HK-2 (cell line): Measurements from ENCODE around the gene BICDL2.
"Not testable (repeated sequence)": the region's sequence is repeated elsewhere in the genome, so short reads cannot be mapped to it uniquely, and the experiment has no call there.

Source experiments
- DNase-seq: peaks from one replicate; pipeline ENCODE4 v3.0.0-alpha.2; 2018; ENCODE audit not compliant: unreplicated experiment

The BICDL2 gene

GRCh38 chr16:3065069-3065741 lies 28.5 kb upstream of the BICDL2 start, which contains the start of gene IL32:
IL32 (plus strand) TSS chr16:3065640; CDS start chr16:3065812, 172 bp downstream.
- peak; percentile 76 for DNase-seq

GRCh38 chr16:3063625-3064386 lies 27.1 kb upstream of the BICDL2 start:
- no peak for DNase-seq

- DNase-seq: no peak
Measured at GRCh38 chr16:3062553-3062952, 25.8 kb upstream of the BICDL2 start.

GRCh38 chr16:3060339-3061127 lies 23.8 kb upstream of the BICDL2 start:
- no peak for DNase-seq

- DNase-seq: no peak
Measured at GRCh38 chr16:3059723-3060242, 23.0 kb upstream of the BICDL2 start.

- peak; percentile 89 for DNase-seq
Measured at GRCh38 chr16:3059041-3059722, 22.4 kb upstream of the BICDL2 start.

GRCh38 chr16:3058139-3059030 lies 21.6 kb upstream of the BICDL2 start:
- peak; percentile 41 for DNase-seq

GRCh38 chr16:3057181-3058138 lies 20.7 kb upstream of the BICDL2 start:
- DNase-seq: no peak

- DNase-seq: no peak
Measured at GRCh38 chr16:3056336-3057180, 19.8 kb upstream of the BICDL2 start.

GRCh38 chr16:3055734-3056115 lies 19.0 kb upstream of the BICDL2 start:
- DNase-seq: not testable (repeated sequence)

- no peak for DNase-seq
Measured at GRCh38 chr16:3054965-3055733, 18.4 kb upstream of the BICDL2 start.

- DNase-seq: not testable (repeated sequence)
Measured at GRCh38 chr16:3053330-3053710, 16.6 kb upstream of the BICDL2 start.

- not testable (repeated sequence) for DNase-seq
Measured at GRCh38 chr16:3052571-3053329, 16.0 kb upstream of the BICDL2 start.

GRCh38 chr16:3051494-3051893 lies 14.8 kb upstream of the BICDL2 start:
- DNase-seq: no peak

GRCh38 chr16:3051009-3051408 lies 14.3 kb upstream of the BICDL2 start:
- DNase-seq: no peak

- no peak for DNase-seq
Measured at GRCh38 chr16:3050487-3050886, 13.7 kb upstream of the BICDL2 start.

GRCh38 chr16:3049921-3050481 lies 13.3 kb upstream of the BICDL2 start:
- DNase-seq: no peak
